Activated B cell treated with CpG ODN at 0.5 μM for 24 hours (primary cell): ENCODE data around the gene RTN4RL2. TPM values are rescaled to one million over a fixed set of nuclear protein-coding genes. Genes with fewer than 3 reads are reported as not detected.

Source experiments
- ATAC-seq: fragments of 200-7000 bp; cut with Tn5 transposase; one replicate; pipeline ENCODE4 v1.10.0; 2021; ENCODE audit warnings: low read depth, mild to moderate bottlenecking, moderate library complexity
- CTCF ChIA-PET: fragments of 350-600 bp; sonication (Branson Sonifier 250); formaldehyde crosslinking; loops from one replicate; lab custom pipeline; 2021; ENCODE audit warnings: antibody characterized with exemption; lab: Charles Lee
- POLR2A ChIA-PET: fragments of 350-600 bp; sonication (Branson Sonifier 250); formaldehyde crosslinking; loops from one replicate; lab custom pipeline; 2021; ENCODE audit warnings: antibody characterized with exemption; lab: Charles Lee
- DNase-seq: peaks from one replicate; pipeline ENCODE4 v3.0.0; 2022
- H3K27ac Mint-ChIP-seq: one replicate; pipeline ENCODE4 v1.8.0; 2020; ENCODE audit warnings: mixed read lengths
- H3K27me3 Mint-ChIP-seq: one replicate; pipeline ENCODE4 v1.8.0; 2021; ENCODE audit warnings: mixed read lengths
- H3K36me3 Mint-ChIP-seq: one replicate; pipeline ENCODE4 v1.8.0; 2021; ENCODE audit warnings: low read depth, mixed read lengths
- H3K4me1 Mint-ChIP-seq: one replicate; pipeline ENCODE4 v1.8.0; 2021; ENCODE audit warnings: mixed read lengths
- H3K4me3 Mint-ChIP-seq: one replicate; pipeline ENCODE4 v1.8.0; 2020; ENCODE audit warnings: mild to moderate bottlenecking, mixed read lengths
- H3K9me3 Mint-ChIP-seq: one replicate; pipeline ENCODE4 v1.8.0; 2020; ENCODE audit warnings: mixed read lengths
- CTCF ChIP-seq: fragments of 200-600 bp; IDR thresholded peaks from one replicate; pipeline ENCODE4 v1.8.0; 2022; ENCODE audit warnings: antibody characterized with exemption, mild to moderate bottlenecking
- intact Hi-C: fragments of 100-400 bp; cut with micrococcal nuclease; formaldehyde crosslinking; loops from one replicate; pipeline ENCODE4 v1.15.1; 2024
- total RNA-seq: library from RNA; stranded (reverse); gene quantifications from 2 replicates; pipeline ENCODE4 v1.2.3, GENCODE V29; 2022

Gene RTN4RL2
- total RNA-seq, 1 donor from 2014 or later, result 0.13 TPM

DNA sequence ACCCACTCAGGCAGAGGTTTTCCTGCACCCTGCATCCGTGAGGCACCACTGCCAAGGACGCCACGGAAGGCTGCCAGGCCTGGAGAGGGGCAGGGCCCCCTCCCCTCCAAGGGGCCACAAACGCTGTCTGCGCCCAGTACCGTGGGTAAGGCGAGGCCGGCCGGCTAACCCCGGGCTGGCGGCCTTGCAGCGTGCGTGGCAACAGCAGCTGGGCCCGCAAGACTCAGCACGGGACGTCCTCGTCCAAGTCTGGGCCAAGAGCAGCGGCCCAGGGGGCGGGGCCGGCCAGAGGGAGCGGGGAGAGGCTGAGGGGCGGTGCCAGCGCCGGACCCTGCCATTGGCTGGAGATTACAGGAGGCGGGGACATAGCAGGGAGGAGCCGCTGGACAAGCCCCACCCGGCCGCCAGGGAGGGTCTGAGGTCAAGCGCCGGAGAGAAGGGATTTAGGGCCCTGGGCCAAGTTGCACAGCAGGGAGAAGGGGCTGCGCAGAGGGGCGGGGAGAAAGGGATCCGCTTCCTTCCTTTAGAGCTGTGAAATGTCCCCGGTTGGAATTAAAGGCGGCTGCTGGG is 39.2 kb downstream of the RTN4RL2 start:
- intact Hi-C loops, result loop anchor here (1.0 to 2.0 kb wide), 2 partner anchors 15 kb away; partner anchors contain the start of gene SLC43A1
- ATAC-seq, result peak; percentile 100
- CTCF ChIA-PET, result no interaction called here
- peaks cover 6% of the 10 kb centered on the region for H3K4me1 Mint-ChIP-seq
- no peak overlapping the region for H3K27ac Mint-ChIP-seq
- TF ChIP-seq CTCF, result no peak
- H3K36me3 Mint-ChIP-seq, result peaks cover 11% of the 10 kb centered on the region
- no peaks in the 10 kb centered on the region for H3K27me3 Mint-ChIP-seq
- DNase-seq, result peak; percentile 64
- POLR2A ChIA-PET, result interaction anchor here (0.5 kb wide), 1 partner anchor 42 kb away, joined by 3 read pairs; no protein-coding TSS in a partner anchor
- peak overlapping the region; percentile 24 for H3K4me3 Mint-ChIP-seq
- no peaks in the 10 kb centered on the region for H3K9me3 Mint-ChIP-seq

DNA sequence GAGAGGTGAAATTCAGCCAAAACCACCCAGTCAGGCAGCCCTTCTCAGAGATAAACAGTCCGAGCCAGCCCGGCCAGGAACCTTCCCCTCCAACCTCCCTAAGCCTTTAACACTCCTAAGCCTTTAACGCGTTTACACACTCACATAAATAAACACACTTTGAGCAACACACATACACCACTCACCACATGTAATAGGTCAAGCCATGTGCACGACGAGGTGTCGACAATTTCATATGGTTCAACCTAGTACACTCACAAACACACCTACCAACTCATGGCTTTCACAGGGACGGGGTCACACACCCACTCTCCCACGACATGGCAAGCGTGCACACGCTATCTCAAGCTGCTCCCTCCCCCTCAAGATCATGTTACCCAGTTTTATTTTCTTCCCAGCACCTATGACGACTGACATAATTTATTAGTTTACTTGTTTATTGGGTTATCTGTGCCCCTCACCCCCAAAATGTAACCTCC is 39.7 kb downstream of the RTN4RL2 start:
- Mint-ChIP-seq H3K4me1 (peaks cover 6% of the 10 kb centered on the region), H3K36me3 (peaks cover 11% of the 10 kb centered on the region), H3K9me3 (no peaks in the 10 kb centered on the region), H3K27me3 (no peaks in the 10 kb centered on the region), H3K4me3 (no peak overlapping the region), H3K27ac (no peak overlapping the region)
- ChIA-PET POLR2A (interaction anchor here (0.5 kb wide), 1 partner anchor 43 kb away, joined by 3 read pairs; no protein-coding TSS in a partner anchor), CTCF (no interaction called here)
- TF ChIP-seq CTCF, result no peak
- ATAC-seq (no peak), DNase-seq (no peak)
- intact Hi-C loops, result loop anchor here (1.0 to 2.0 kb wide), 2 partner anchors 15 to 16 kb away; partner anchors contain the start of gene SLC43A1

DNA sequence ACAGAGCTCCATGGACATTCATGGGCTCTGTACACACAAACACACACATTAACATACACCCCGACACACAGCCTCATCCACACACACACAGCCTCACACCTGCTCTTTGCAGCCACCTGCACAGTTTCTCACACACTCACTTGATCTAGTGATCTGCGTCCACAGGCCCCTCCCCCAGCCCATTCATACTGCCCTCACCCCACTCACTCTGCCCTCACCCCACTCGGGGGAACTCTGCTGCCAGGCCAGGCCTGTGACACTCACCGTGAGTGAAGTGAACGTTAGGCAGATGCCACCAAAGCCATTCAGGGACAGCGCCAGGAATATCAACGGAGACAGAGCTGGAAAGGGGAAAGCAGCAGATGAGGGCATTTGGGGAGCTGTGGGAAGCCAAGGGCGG is 40.2 kb downstream of the RTN4RL2 start:
- peaks cover 6% of the 10 kb centered on the region for H3K4me1 Mint-ChIP-seq
- ATAC-seq (no peak), DNase-seq (no peak)
- POLR2A ChIA-PET, result no interaction called here
- TF ChIP-seq CTCF, result no peak
- intact Hi-C loops, result no loop called here
- peaks cover 11% of the 10 kb centered on the region for H3K36me3 Mint-ChIP-seq
- no peak overlapping the region for H3K27ac Mint-ChIP-seq
- H3K27me3 Mint-ChIP-seq, result no peaks in the 10 kb centered on the region
- CTCF ChIA-PET, result no interaction called here
- no peak overlapping the region for H3K4me3 Mint-ChIP-seq
- H3K9me3 Mint-ChIP-seq, result no peaks in the 10 kb centered on the region

- Mint-ChIP-seq H3K36me3 (peaks cover 11% of the 10 kb centered on the region), H3K4me3 (no peak overlapping the region), H3K4me1 (peaks cover 6% of the 10 kb centered on the region), H3K27ac (no peak overlapping the region), H3K27me3 (no peaks in the 10 kb centered on the region), H3K9me3 (no peaks in the 10 kb centered on the region)
- no peak for TF ChIP-seq CTCF
- POLR2A ChIA-PET, result no interaction called here
- DNase-seq (no peak), ATAC-seq (no peak)
- CTCF ChIA-PET, result interaction anchor here (1.9 kb wide), 1 partner anchor 7 kb away, joined by 13 read pairs; no protein-coding TSS in a partner anchor
- intact Hi-C loops, result no loop called here
These were observed 40.6 kb downstream of the RTN4RL2 start for GRCh38 chr11:57500926-57501325.

DNA sequence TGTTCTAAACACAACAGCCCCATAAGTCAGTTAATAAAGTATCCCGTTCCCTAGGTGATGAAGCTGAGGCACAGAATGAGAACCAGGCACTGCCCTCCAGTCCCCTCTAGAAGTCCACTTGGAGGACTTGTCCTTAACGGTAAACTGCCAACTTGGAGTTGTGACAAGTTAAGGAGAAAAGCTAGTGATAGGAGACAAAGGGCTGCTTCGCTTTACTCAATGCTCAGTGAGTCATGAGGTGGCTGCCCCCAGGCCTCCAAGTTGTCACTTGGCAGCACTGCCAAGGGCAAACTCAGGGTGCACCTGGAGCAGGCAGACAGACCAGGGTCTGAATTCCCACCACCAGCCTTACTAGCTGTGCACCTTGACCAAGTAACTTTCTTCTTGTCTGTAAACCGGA is 41.6 kb downstream of the RTN4RL2 start:
- H3K27me3 Mint-ChIP-seq, result no peaks in the 10 kb centered on the region
- no peaks in the 10 kb centered on the region for H3K9me3 Mint-ChIP-seq
- CTCF ChIA-PET, result interaction anchor here (1.3 to 1.9 kb wide), 2 partner anchors 8 to 143 kb away, joined by 3 to 13 read pairs; no protein-coding TSS in a partner anchor
- TF ChIP-seq CTCF, result no peak
- H3K27ac Mint-ChIP-seq, result no peak overlapping the region
- no peak overlapping the region for H3K4me3 Mint-ChIP-seq
- peaks cover 6% of the 10 kb centered on the region for H3K4me1 Mint-ChIP-seq
- POLR2A ChIA-PET, result interaction anchor here (1.1 to 1.5 kb wide), 3 partner anchors 13 to 153 kb away, joined by 3 to 5 read pairs (median 3); partner anchors contain the start of gene SLC43A1
- peaks cover 11% of the 10 kb centered on the region for H3K36me3 Mint-ChIP-seq
- ATAC-seq (no peak), DNase-seq (no peak)
- intact Hi-C loops, result no loop called here
